ENCODE results near the gene LIMS1.
"Not testable (repeated sequence)": the region's sequence is repeated elsewhere in the genome, so short reads cannot be mapped to it uniquely, and the experiment has no call there.

Gene LIMS1

DNA sequence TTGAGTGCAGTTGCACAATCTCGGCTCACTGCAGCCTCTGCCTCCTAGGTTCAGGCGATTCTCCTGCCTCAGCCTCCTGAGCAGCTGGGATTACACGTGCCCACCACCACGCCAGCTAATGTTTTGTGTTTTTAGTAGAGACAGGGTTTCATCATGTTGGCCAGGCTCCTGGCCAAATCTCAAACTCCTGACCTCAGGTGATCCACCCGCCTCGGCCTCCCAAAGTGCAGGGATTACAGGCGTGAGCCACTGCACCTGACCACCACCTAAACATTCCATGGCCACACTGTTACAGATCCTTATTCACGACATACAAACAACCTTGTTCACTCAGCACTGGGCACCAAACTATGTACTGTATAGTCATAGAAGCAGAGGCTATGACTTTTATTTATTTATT, 116.2 kb downstream of the LIMS1 start:
- H4K91ac ChIP-seq (ENCODE audit: low read depth, low read length); H3K14ac ChIP-seq (ENCODE audit: low read length); H3K9me3 ChIP-seq (ENCODE audit: insufficient read depth, low read depth, low read length); H4K12ac ChIP-seq (ENCODE audit: low read depth, low read length); H3K23ac ChIP-seq (ENCODE audit: low read length); H3K4me1 ChIP-seq (ENCODE audit: control insufficient read depth in 1 of 2, insufficient read depth in 2 of 2, low read length in 2 of 2); H4K8ac ChIP-seq (ENCODE audit: low read depth, low read length); DNase-seq; H2AK5ac ChIP-seq (ENCODE audit: low read length); H3K79me2 ChIP-seq (ENCODE audit: control insufficient read depth, insufficient read depth, low read length, poor library complexity); H3K79me1 ChIP-seq (ENCODE audit: low read length); H2BK120ac ChIP-seq (ENCODE audit: insufficient read depth, low read length, poor library complexity); H3K27me3 ChIP-seq (ENCODE audit: insufficient read depth, low read length); H3K18ac ChIP-seq (ENCODE audit: low read length); H3K9ac ChIP-seq (ENCODE audit: low read length); H3K4me3 ChIP-seq (ENCODE audit: low read depth, low read length); H3K36me3 ChIP-seq (ENCODE audit: control insufficient read depth in 1 of 2, insufficient read depth in 2 of 2, low read length in 2 of 2); H2BK5ac ChIP-seq (ENCODE audit: low read depth, low read length, poor library complexity); H3K4ac ChIP-seq (ENCODE audit: low read depth, low read length); H2AFZ ChIP-seq (ENCODE audit: insufficient read depth, low read length, poor library complexity); H3K4me2 ChIP-seq (ENCODE audit: low read length); H2BK12ac ChIP-seq (ENCODE audit: low read length); H3K27ac ChIP-seq (ENCODE audit: low read depth, low read length): not testable (repeated sequence)
- no CpG with 5 or more reads among the region's 8 CpGs for WGBS (ENCODE audit: extremely low coverage, insufficient coverage, insufficient read length)

GRCh38 chr2:108651468-108651867, 117.2 kb downstream of the LIMS1 start:
- not testable (repeated sequence) for H2BK12ac ChIP-seq (ENCODE audit: low read length); H3K4me3 ChIP-seq (ENCODE audit: low read depth, low read length); H3K4me2 ChIP-seq (ENCODE audit: low read length); H4K12ac ChIP-seq (ENCODE audit: low read depth, low read length); H3K27me3 ChIP-seq (ENCODE audit: insufficient read depth, low read length); H3K9ac ChIP-seq (ENCODE audit: low read length); H2BK120ac ChIP-seq (ENCODE audit: insufficient read depth, low read length, poor library complexity); H3K23ac ChIP-seq (ENCODE audit: low read length); H3K79me1 ChIP-seq (ENCODE audit: low read length); H3K27ac ChIP-seq (ENCODE audit: low read depth, low read length); H3K36me3 ChIP-seq (ENCODE audit: control insufficient read depth in 1 of 2, insufficient read depth in 2 of 2, low read length in 2 of 2); H3K4me1 ChIP-seq (ENCODE audit: control insufficient read depth in 1 of 2, insufficient read depth in 2 of 2, low read length in 2 of 2); H3K79me2 ChIP-seq (ENCODE audit: control insufficient read depth, insufficient read depth, low read length, poor library complexity); H3K9me3 ChIP-seq (ENCODE audit: insufficient read depth, low read depth, low read length); H4K8ac ChIP-seq (ENCODE audit: low read depth, low read length); H2AK5ac ChIP-seq (ENCODE audit: low read length); H2BK5ac ChIP-seq (ENCODE audit: low read depth, low read length, poor library complexity); H3K18ac ChIP-seq (ENCODE audit: low read length); H3K4ac ChIP-seq (ENCODE audit: low read depth, low read length); H4K91ac ChIP-seq (ENCODE audit: low read depth, low read length); H2AFZ ChIP-seq (ENCODE audit: insufficient read depth, low read length, poor library complexity); DNase-seq; H3K14ac ChIP-seq (ENCODE audit: low read length)
- no CpG with 5 or more reads among the region's 2 CpGs for WGBS (ENCODE audit: extremely low coverage, insufficient coverage, insufficient read length)

DNA sequence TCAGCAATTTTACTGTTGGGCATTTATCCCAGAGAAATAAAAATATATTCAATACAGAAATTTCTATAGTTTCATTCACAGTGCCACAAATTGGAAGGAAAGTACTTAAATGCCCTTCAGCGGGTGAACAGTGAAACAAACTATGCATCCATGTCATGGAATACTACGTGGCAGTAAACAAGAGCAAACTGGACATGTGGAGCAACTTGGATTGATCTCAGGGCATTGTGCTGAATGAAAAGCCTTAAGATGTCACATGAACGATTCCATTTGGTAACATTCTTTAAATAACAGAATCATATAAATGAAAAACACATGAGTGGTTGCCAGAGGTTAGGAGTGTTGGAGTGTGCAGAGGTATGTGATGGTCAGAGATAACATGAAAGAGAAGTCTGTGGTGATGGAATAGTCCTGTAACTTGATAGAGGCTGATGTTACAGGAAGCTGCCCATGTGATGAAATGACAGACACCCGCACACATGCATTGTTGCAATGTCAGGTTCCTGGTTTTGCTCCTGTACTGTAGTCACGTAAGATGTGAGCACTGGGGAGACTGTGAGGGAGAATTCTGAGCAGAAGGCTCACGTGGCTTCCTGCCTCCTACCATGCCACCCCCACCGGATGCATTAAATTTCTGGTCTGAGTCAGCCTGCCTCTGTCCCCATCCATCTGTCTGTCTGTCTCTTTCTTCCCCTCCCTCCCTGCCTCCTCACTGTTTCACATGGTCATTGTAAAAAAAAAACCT, 118.1 kb downstream of the LIMS1 start:
- not testable (repeated sequence) for H3K79me1 ChIP-seq (ENCODE audit: low read length); H3K4me2 ChIP-seq (ENCODE audit: low read length); H3K14ac ChIP-seq (ENCODE audit: low read length); H3K4me3 ChIP-seq (ENCODE audit: low read depth, low read length); H4K91ac ChIP-seq (ENCODE audit: low read depth, low read length); H3K9me3 ChIP-seq (ENCODE audit: insufficient read depth, low read depth, low read length); H4K12ac ChIP-seq (ENCODE audit: low read depth, low read length); H3K36me3 ChIP-seq (ENCODE audit: control insufficient read depth in 1 of 2, insufficient read depth in 2 of 2, low read length in 2 of 2); H2BK120ac ChIP-seq (ENCODE audit: insufficient read depth, low read length, poor library complexity); H2BK5ac ChIP-seq (ENCODE audit: low read depth, low read length, poor library complexity); H3K27me3 ChIP-seq (ENCODE audit: insufficient read depth, low read length); H3K9ac ChIP-seq (ENCODE audit: low read length); H2BK12ac ChIP-seq (ENCODE audit: low read length); H2AK5ac ChIP-seq (ENCODE audit: low read length); H3K4ac ChIP-seq (ENCODE audit: low read depth, low read length); H3K4me1 ChIP-seq (ENCODE audit: control insufficient read depth in 1 of 2, insufficient read depth in 2 of 2, low read length in 2 of 2); H3K18ac ChIP-seq (ENCODE audit: low read length); H3K23ac ChIP-seq (ENCODE audit: low read length); H3K79me2 ChIP-seq (ENCODE audit: control insufficient read depth, insufficient read depth, low read length, poor library complexity); H2AFZ ChIP-seq (ENCODE audit: insufficient read depth, low read length, poor library complexity); H4K8ac ChIP-seq (ENCODE audit: low read depth, low read length)
- DNase-seq: peak; percentile 93 to 94
- no CpG with 5 or more reads among the region's 7 CpGs for WGBS (ENCODE audit: extremely low coverage, insufficient coverage, insufficient read length)
- H3K27ac ChIP-seq (ENCODE audit: low read depth, low read length): peak overlapping the region; percentile 90

- WGBS (ENCODE audit: extremely low coverage, insufficient coverage, insufficient read length): no CpG with 5 or more reads among the region's 8 CpGs
- H2BK5ac ChIP-seq (ENCODE audit: low read depth, low read length, poor library complexity); H3K9ac ChIP-seq (ENCODE audit: low read length); H3K14ac ChIP-seq (ENCODE audit: low read length); H3K4me3 ChIP-seq (ENCODE audit: low read depth, low read length); H3K4ac ChIP-seq (ENCODE audit: low read depth, low read length); H2BK120ac ChIP-seq (ENCODE audit: insufficient read depth, low read length, poor library complexity); H3K18ac ChIP-seq (ENCODE audit: low read length); H3K27ac ChIP-seq (ENCODE audit: low read depth, low read length); H3K36me3 ChIP-seq (ENCODE audit: control insufficient read depth in 1 of 2, insufficient read depth in 2 of 2, low read length in 2 of 2); H3K4me2 ChIP-seq (ENCODE audit: low read length); H3K27me3 ChIP-seq (ENCODE audit: insufficient read depth, low read length); H4K8ac ChIP-seq (ENCODE audit: low read depth, low read length); H3K23ac ChIP-seq (ENCODE audit: low read length); H3K9me3 ChIP-seq (ENCODE audit: insufficient read depth, low read depth, low read length); H2BK12ac ChIP-seq (ENCODE audit: low read length); H4K12ac ChIP-seq (ENCODE audit: low read depth, low read length); H2AK5ac ChIP-seq (ENCODE audit: low read length); H2AFZ ChIP-seq (ENCODE audit: insufficient read depth, low read length, poor library complexity); H3K4me1 ChIP-seq (ENCODE audit: control insufficient read depth in 1 of 2, insufficient read depth in 2 of 2, low read length in 2 of 2); H3K79me1 ChIP-seq (ENCODE audit: low read length); H3K79me2 ChIP-seq (ENCODE audit: control insufficient read depth, insufficient read depth, low read length, poor library complexity); DNase-seq: not testable (repeated sequence)
- H4K91ac ChIP-seq (ENCODE audit: low read depth, low read length): peak overlapping the region; percentile 37
Measured at GRCh38 chr2:108653425-108653824, 119.2 kb downstream of the LIMS1 start.

All from trophoblast cell (in vitro differentiated cells and primary cell).